ENCODE measurements around the gene GNAT1. TPM values are rescaled to one million over a fixed set of nuclear protein-coding genes. Genes with fewer than 3 reads are reported as not detected.

Gene GNAT1
- total and polyA plus RNA-seq, 2 of the 13 experiments (the other 11 are each of a cell fraction or from before 2014, with no cell fraction given): 0.15 TPM; not detected in 1

GRCh38 chr3:50166620-50167019, 24.8 kb upstream of the GNAT1 start:
- 43% methylated on average over 6 of the region's 6 CpGs for WGBS (ENCODE audit: low lambda C conversion rate)
- BruUV-seq (replicated peaks): no TSS peak
- FAIRE-seq: no peak
- CTCF ChIA-PET (ENCODE audit: low intra/inter-chr PET ratio, low total read pairs): no interaction called here
- H3K27me3 ChIP-seq (ENCODE audit: control insufficient read depth in 1 of 2, insufficient read depth in 2 of 2, low read length in 2 of 2): no peaks in the 10 kb centered on the region
- H3K9ac ChIP-seq (ENCODE audit: insufficient read depth, low read depth, low read length): peak overlapping the region; percentile 55
- no peak for DNase-seq (ENCODE audit: low spot score)
- peak overlapping the region; percentile 68 for H3K27ac ChIP-seq (ENCODE audit: extremely low read length, insufficient read depth, low read length)
- H3K4me3 ChIP-seq (replicated peaks in 1 of 3; ENCODE audit: insufficient read depth in 1 of 3, low read depth in 2 of 3, low read length in 3 of 3): peak overlapping the region in 1 of 3 experiments; percentile 60; a peak in 2 of 6 replicates
- intact Hi-C loops (cut with micrococcal nuclease; ENCODE audit: unreplicated experiment): no loop called here
- H2AFZ ChIP-seq (ENCODE audit: low read length): no peak overlapping the region
- peaks cover 99% of the 10 kb centered on the region for H3K4me1 ChIP-seq (ENCODE audit: insufficient read depth, low read length)
- in situ Hi-C loops (cut with HindIII; ENCODE audit: extremely low pct_ligation_motif_present, low pct_unique_long_range_greater_than_20kb): no loop called here
- H3K4me2 ChIP-seq (ENCODE audit: low read depth, low read length): peak overlapping the region; percentile 68
- H3K9me3 ChIP-seq (ENCODE audit: low read length): no peaks in the 10 kb centered on the region
- POLR2A ChIA-PET: interaction anchor here (0.8 to 2.8 kb wide), 7 partner anchors 10 to 227 kb away, joined by 3 to 23 read pairs (median 3); partner anchors contain the start of gene RBM6
- H4K20me1 ChIP-seq (ENCODE audit: insufficient read depth, low read length): no peaks in the 10 kb centered on the region
- H3K79me2 ChIP-seq (ENCODE audit: insufficient read depth, low read length): peaks cover 5% of the 10 kb centered on the region
- no peak for ATAC-seq
- H3K36me3 ChIP-seq (replicated peaks in 1 of 2; ENCODE audit: control insufficient read depth in 1 of 2, insufficient read depth in 2 of 2, low read length in 2 of 2): 0 out of 5 replicates have a peak, but pooled peaks cover 0 to 2% of the 10 kb centered on the region in 2 experiments
- TF ChIP-seq FOXP4 (CRISPR knock-in tag; IDR thresholded peaks at IDR 0.05) (peak; percentile 15; the same call in 1 of the 2 replicates), ZNF441 (CRISPR knock-in tag; IDR thresholded peaks at IDR 0.05; ENCODE audit: borderline replicate concordance) (no peak), AHR (CRISPR knock-in tag; IDR thresholded peaks at IDR 0.05) (no peak), ZFP36L1 (CRISPR knock-in tag; IDR thresholded peaks at IDR 0.05) (no peak), KDM5B (CRISPR knock-in tag; IDR thresholded peaks at IDR 0.05; ENCODE audit: borderline replicate concordance) (0 out of 2 replicates have a peak, but pooled peaks have one; percentile 18), ZFX (CRISPR knock-in tag; IDR thresholded peaks at IDR 0.05; ENCODE audit: low read depth) (peak; percentile 2; the same call in 1 of the 2 replicates), CREB1 (IDR thresholded peaks at IDR 0.05) (no peak), CREB1 (CRISPR knock-in tag; IDR thresholded peaks at IDR 0.05) (no peak), ARNTL (CRISPR knock-in tag; IDR thresholded peaks at IDR 0.05) (no peak), ZMYM3 (CRISPR knock-in tag; IDR thresholded peaks at IDR 0.05) (no peak), PATZ1 (CRISPR knock-in tag; IDR thresholded peaks at IDR 0.05) (peak; percentile 47; the same call in 1 of the 2 replicates)
- TF ChIP-seq, protein P1, sequence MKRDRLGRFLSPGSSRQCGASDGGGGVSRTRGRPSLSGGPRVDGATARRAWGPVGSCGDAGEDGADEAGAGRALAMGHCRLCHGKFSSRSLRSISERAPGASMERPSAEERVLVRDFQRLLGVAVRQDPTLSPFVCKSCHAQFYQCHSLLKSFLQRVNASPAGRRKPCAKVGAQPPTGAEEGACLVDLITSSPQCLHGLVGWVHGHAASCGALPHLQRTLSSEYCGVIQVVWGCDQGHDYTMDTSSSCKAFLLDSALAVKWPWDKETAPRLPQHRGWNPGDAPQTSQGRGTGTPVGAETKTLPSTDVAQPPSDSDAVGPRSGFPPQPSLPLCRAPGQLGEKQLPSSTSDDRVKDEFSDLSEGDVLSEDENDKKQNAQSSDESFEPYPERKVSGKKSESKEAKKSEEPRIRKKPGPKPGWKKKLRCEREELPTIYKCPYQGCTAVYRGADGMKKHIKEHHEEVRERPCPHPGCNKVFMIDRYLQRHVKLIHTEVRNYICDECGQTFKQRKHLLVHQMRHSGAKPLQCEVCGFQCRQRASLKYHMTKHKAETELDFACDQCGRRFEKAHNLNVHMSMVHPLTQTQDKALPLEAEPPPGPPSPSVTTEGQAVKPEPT (CRISPR knock-in tag; IDR thresholded peaks at IDR 0.05; ENCODE audit: low read depth): no peak
- TF ChIP-seq, protein P2, sequence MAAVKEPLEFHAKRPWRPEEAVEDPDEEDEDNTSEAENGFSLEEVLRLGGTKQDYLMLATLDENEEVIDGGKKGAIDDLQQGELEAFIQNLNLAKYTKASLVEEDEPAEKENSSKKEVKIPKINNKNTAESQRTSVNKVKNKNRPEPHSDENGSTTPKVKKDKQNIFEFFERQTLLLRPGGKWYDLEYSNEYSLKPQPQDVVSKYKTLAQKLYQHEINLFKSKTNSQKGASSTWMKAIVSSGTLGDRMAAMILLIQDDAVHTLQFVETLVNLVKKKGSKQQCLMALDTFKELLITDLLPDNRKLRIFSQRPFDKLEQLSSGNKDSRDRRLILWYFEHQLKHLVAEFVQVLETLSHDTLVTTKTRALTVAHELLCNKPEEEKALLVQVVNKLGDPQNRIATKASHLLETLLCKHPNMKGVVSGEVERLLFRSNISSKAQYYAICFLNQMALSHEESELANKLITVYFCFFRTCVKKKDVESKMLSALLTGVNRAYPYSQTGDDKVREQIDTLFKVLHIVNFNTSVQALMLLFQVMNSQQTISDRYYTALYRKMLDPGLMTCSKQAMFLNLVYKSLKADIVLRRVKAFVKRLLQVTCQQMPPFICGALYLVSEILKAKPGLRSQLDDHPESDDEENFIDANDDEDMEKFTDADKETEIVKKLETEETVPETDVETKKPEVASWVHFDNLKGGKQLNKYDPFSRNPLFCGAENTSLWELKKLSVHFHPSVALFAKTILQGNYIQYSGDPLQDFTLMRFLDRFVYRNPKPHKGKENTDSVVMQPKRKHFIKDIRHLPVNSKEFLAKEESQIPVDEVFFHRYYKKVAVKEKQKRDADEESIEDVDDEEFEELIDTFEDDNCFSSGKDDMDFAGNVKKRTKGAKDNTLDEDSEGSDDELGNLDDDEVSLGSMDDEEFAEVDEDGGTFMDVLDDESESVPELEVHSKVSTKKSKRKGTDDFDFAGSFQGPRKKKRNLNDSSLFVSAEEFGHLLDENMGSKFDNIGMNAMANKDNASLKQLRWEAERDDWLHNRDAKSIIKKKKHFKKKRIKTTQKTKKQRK (IDR thresholded peaks at IDR 0.05; ENCODE audit: low read length): no peak
- TF ChIP-seq, protein P3, sequence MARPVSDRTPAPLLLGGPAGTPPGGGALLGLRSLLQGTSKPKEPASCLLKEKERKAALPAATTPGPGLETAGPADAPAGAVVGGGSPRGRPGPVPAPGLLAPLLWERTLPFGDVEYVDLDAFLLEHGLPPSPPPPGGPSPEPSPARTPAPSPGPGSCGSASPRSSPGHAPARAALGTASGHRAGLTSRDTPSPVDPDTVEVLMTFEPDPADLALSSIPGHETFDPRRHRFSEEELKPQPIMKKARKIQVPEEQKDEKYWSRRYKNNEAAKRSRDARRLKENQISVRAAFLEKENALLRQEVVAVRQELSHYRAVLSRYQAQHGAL (CRISPR knock-in tag; IDR thresholded peaks at IDR 0.05; ENCODE audit: not compliant biosample characterization): no peak

Data from HepG2 (cell line).